Large intestine (tissue), 3 donors: ENCODE data around the gene DDO. TPM values are rescaled to one million over a fixed set of nuclear protein-coding genes. Genes with fewer than 3 reads are reported as not detected.
A peak's percentile ranks its signal among the peaks of the same experiment; 100 is the strongest.

Experiments used
- DNase-seq, 2 donors: peaks; one replicate each; pipeline versions ENCODE4 v3.0.0 to v3.0.0-alpha.2; 2013
- H3K27ac ChIP-seq: one replicate; pipeline ENCODE4 v1.5.1; 2013; ENCODE audit warnings: low read length
- H3K27me3 ChIP-seq: 2 replicates; pipeline ENCODE4 v1.6.1; 2013; ENCODE audit warnings: low read length; ENCODE audit not compliant: control insufficient read depth, insufficient read depth
- H3K36me3 ChIP-seq: 2 replicates; pipeline ENCODE4 v1.6.1; 2013; ENCODE audit warnings: low read length; ENCODE audit not compliant: control insufficient read depth, insufficient read depth
- H3K4me1 ChIP-seq: one replicate; pipeline ENCODE4 v1.6.1; 2013; ENCODE audit warnings: low read length; ENCODE audit not compliant: control insufficient read depth, insufficient read depth
- H3K4me3 ChIP-seq: one replicate; pipeline ENCODE4 v1.5.1; 2013; ENCODE audit warnings: low read length
- H3K9me3 ChIP-seq: one replicate; pipeline ENCODE4 v1.6.1; 2013; ENCODE audit warnings: mild to moderate bottlenecking, low read depth, low read length, moderate library complexity; ENCODE audit not compliant: control insufficient read depth
- WGBS: methylation state at CpG from one replicate; pipeline ENCODE4 v1.1.5; 2013; ENCODE audit warnings: low lambda C conversion rate; ENCODE audit not compliant: insufficient coverage; 5-methylcytosine and 5-hydroxymethylcytosine counted together
- polyA plus RNA-seq: library from polyadenylated mRNA; unstranded; fragments of 120-200 nt; gene quantifications from one replicate; pipeline ENCODE4 v1.2.1, GENCODE V29; 2013

The DDO gene
- polyA plus RNA-seq, 1 donor = 5.2 TPM

DNA sequence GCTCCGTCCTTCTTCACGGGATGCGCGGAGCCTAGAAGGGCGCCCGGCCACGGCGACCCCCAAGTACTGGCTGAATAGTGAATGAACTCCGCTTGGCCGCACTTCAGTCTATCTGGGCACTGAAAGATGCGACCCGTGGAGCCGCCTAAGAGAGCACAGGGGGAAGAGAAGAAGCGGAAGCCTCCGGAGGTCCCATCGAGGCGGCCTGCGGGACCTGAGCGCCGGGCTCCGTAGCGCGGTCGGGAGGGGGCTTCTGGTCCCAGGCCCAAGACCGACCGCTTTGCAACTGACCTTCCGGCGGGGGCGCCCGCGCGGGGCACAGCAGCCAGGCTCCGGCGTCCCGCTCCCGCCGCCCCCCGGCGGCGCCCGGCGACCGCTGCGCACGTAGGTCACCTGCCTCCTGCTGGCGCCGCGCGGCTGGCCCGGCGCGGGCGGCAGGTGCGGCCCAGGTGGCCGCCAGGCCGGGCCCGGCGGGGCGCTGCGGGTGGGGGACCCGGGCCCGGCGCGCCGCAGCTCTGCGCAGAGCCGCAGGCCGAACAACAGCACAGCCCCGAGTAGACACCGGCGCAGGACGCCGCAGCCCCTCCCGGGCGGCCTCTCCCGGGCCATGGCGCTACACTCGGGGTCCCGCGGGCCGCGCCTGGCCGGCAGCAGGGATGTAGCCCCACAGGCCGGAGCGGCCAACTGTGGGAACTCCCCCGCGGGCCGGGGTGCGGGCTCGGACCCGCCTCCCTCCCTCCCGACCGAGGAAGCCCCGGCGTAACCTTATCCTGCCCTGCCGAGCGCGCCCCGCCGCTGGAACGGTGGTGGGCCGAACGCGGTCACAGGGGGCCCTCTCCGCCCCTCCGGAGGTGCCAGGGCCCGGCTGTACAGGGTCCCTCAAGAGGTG, 57.5 kb downstream of the DDO start, which contains the start of gene METTL24:
TSS of gene METTL24 (minus strand) at position 686 of the 889 bp plus-strand sequence. CDS start at position 609, 77 bp downstream.
- H3K36me3 ChIP-seq = no peaks in the 10 kb centered on the region
- peak within 1 kb of the TSS; percentile 72 for H3K27ac ChIP-seq
- WGBS = no CpG with 5 or more reads among the region's 107 CpGs
- peak in 1 of 2 donors; percentile 51 for DNase-seq
- peaks cover 8% of the 10 kb centered on the region for H3K4me1 ChIP-seq
- no peaks in the 10 kb centered on the region for H3K9me3 ChIP-seq
- H3K27me3 ChIP-seq = peaks cover 30% of the 10 kb centered on the region
- H3K4me3 ChIP-seq = peak within 1 kb of the TSS; percentile 46

GRCh38 chr6:110357298-110357663, 58.1 kb downstream of the DDO start:
- H3K27ac ChIP-seq = peak overlapping the region; percentile 72
- no peaks in the 10 kb centered on the region for H3K36me3 ChIP-seq
- no CpG with 5 or more reads among the region's 14 CpGs for WGBS
- H3K27me3 ChIP-seq = peaks cover 30% of the 10 kb centered on the region
- no peaks in the 10 kb centered on the region for H3K9me3 ChIP-seq
- H3K4me1 ChIP-seq = peaks cover 8% of the 10 kb centered on the region
- peak overlapping the region; percentile 46 for H3K4me3 ChIP-seq
- DNase-seq = no peak

- Histone ChIP-seq H3K4me1 (peaks cover 8% of the 10 kb centered on the region), H3K36me3 (no peaks in the 10 kb centered on the region), H3K27ac (peak overlapping the region; percentile 72), H3K4me3 (peak overlapping the region; percentile 46), H3K27me3 (peaks cover 30% of the 10 kb centered on the region), H3K9me3 (no peaks in the 10 kb centered on the region)
- DNase-seq = no peak
- WGBS = 70% methylated on average over 2 of the region's 15 CpGs
These were observed 58.6 kb downstream of the DDO start for GRCh38 chr6:110356778-110357177.

DNA sequence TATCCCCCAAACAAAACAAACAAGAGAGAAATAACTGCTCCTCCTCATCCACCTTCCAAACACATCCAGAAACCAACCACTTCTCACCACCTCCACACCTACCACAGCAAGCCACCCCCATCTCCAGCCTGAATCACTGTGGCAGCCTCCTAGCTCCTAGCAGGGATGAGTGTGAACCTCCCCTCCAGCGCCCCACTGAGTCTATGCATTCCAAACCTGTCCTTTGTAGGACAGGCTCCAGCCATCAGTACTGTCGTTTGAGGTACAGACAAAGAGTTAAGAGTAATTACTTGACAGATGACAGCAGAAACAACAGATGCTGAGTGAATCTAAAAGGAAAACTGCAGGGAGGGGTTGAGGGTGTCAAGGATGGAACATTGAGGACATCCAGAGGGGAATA, 59.6 kb downstream of the DDO start:
- H3K4me3 ChIP-seq = no peak overlapping the region
- H3K9me3 ChIP-seq = no peaks in the 10 kb centered on the region
- H3K4me1 ChIP-seq = peaks cover 8% of the 10 kb centered on the region
- WGBS = 80% methylated on average over 1 of the region's 2 CpGs
- H3K27me3 ChIP-seq = peaks cover 30% of the 10 kb centered on the region
- DNase-seq = no peak
- no peaks in the 10 kb centered on the region for H3K36me3 ChIP-seq
- no peak overlapping the region for H3K27ac ChIP-seq

- Histone ChIP-seq H3K4me1 (peaks cover 8% of the 10 kb centered on the region), H3K4me3 (no peak overlapping the region), H3K9me3 (no peaks in the 10 kb centered on the region), H3K36me3 (no peaks in the 10 kb centered on the region), H3K27me3 (peaks cover 28% of the 10 kb centered on the region), H3K27ac (no peak overlapping the region)
- peak in 1 of 2 donors; percentile 32 for DNase-seq
- WGBS = no CpG with 5 or more reads among the region's 2 CpGs
These were observed 60.4 kb downstream of the DDO start for GRCh38 chr6:110355022-110355421.

DNA sequence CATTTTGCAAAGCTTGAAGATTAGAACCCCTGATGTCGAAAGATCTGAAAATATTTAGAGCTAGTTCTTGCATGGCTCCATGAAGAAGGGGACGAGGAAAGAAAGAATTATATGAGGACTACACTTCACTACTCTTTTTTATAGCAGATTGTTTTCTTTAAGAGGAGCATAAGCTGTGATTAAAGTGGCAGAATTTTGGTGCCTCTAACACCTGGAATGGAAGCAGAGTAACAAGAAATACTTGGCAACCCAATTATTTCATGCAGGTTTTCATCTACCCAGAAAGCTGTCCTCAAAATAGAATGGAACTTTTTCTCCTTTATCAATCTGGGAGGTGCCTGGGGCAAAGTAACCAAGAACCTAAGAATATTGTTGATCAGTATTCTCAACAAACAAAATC, 61.2 kb downstream of the DDO start:
- no peak overlapping the region for H3K27ac ChIP-seq
- no peaks in the 10 kb centered on the region for H3K9me3 ChIP-seq
- no peak for DNase-seq
- H3K27me3 ChIP-seq = peaks cover 23% of the 10 kb centered on the region
- peaks cover 8% of the 10 kb centered on the region for H3K4me1 ChIP-seq
- no peak overlapping the region for H3K4me3 ChIP-seq
- H3K36me3 ChIP-seq = no peaks in the 10 kb centered on the region
- WGBS = no CpG with 5 or more reads among the region's 2 CpGs

- Histone ChIP-seq H3K4me1 (peaks cover 8% of the 10 kb centered on the region), H3K27ac (no peak overlapping the region), H3K27me3 (peaks cover 17% of the 10 kb centered on the region), H3K4me3 (no peak overlapping the region), H3K36me3 (no peaks in the 10 kb centered on the region), H3K9me3 (no peaks in the 10 kb centered on the region)
- DNase-seq = no peak
- WGBS = no CpG with 5 or more reads among the region's 4 CpGs
These were observed 61.8 kb downstream of the DDO start for GRCh38 chr6:110353457-110354001.

- Histone ChIP-seq H3K27me3 (peaks cover 13% of the 10 kb centered on the region), H3K27ac (no peak overlapping the region), H3K36me3 (no peaks in the 10 kb centered on the region), H3K4me3 (no peak overlapping the region), H3K9me3 (no peaks in the 10 kb centered on the region), H3K4me1 (peaks cover 8% of the 10 kb centered on the region)
- 78% methylated on average over 5 of the region's 7 CpGs for WGBS
- DNase-seq = no peak
These were observed 62.7 kb downstream of the DDO start for GRCh38 chr6:110352563-110353262.

GRCh38 chr6:110351986-110352385, 63.4 kb downstream of the DDO start:
- H3K9me3 ChIP-seq = no peaks in the 10 kb centered on the region
- H3K4me1 ChIP-seq = peaks cover 4% of the 10 kb centered on the region
- peak; percentile 56 to 83 for DNase-seq
- H3K36me3 ChIP-seq = no peaks in the 10 kb centered on the region
- no peak overlapping the region for H3K27ac ChIP-seq
- no peak overlapping the region for H3K4me3 ChIP-seq
- WGBS = no CpG with 5 or more reads among the region's 4 CpGs
- H3K27me3 ChIP-seq = peaks cover 6% of the 10 kb centered on the region

GRCh38 chr6:110351546-110351945, 63.8 kb downstream of the DDO start:
- Histone ChIP-seq H3K9me3 (no peaks in the 10 kb centered on the region), H3K27me3 (peaks cover 1% of the 10 kb centered on the region), H3K27ac (no peak overlapping the region), H3K4me1 (peaks cover 4% of the 10 kb centered on the region), H3K4me3 (no peak overlapping the region), H3K36me3 (no peaks in the 10 kb centered on the region)
- no CpG with 5 or more reads among the region's 3 CpGs for WGBS
- no peak for DNase-seq
